Superior temporal gyrus (tissue), 1 donor: ENCODE data around the gene MGST3.
A peak's percentile ranks its signal among the peaks of the same experiment; 100 is the strongest.
"Not testable (repeated sequence)": the region's sequence is repeated elsewhere in the genome, so short reads cannot be mapped to it uniquely, and the experiment has no call there.

Source experiments
- DNase-seq: peaks from one replicate; pipeline ENCODE4 v3.0.0-alpha.2; 2016; ENCODE audit errors: extremely low spot score

The MGST3 gene

GRCh38 chr1:165697881-165698760, 67.1 kb downstream of the MGST3 start, which contains the start of gene ALDH9A1:
ALDH9A1 (minus strand) TSS chr1:165698562; CDS start chr1:165698558, 4 bp downstream.
- DNase-seq: peak; percentile 79

- DNase-seq: no peak
Measured at GRCh38 chr1:165698761-165699052, 67.7 kb downstream of the MGST3 start.

DNA sequence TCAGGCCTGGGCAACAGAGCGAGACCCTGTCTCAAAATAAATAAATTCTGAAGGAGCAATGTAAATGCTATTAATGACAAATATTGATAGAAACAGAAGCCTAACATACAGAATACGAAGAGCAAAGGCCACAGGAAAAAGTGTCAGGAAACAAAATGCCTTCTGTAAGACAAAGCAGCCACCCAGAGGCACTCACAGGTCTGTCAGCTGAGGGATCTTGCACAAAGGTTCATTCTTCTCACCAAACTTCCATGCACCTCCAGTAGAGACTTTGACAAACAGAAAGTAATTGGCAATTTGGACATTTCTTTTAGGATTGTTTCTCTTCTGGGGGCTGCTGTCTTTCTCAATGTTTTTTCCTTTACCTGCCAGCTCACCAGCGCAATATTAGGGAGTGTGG, 68.5 kb downstream of the MGST3 start:
- no peak for DNase-seq

DNA sequence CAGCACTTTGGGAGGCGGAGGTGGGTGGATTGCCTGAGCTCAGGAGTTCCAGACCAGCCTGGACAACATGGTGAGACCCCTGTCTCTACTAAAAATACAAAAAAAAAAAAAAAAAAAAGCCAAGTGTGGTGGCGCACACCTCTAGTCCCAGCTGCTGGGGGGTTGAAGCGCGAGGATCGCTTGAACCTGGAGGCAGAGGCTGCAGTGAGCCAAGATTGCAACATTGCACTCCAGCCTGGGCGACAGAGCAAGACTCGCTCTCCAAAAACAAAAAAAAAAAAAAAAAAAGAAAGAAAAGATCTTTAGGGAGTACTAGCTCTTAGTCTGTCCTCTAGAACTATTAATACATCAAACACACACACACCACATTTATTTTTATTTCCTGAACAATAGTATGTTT, 70.9 kb downstream of the MGST3 start:
- not testable (repeated sequence) for DNase-seq

DNA sequence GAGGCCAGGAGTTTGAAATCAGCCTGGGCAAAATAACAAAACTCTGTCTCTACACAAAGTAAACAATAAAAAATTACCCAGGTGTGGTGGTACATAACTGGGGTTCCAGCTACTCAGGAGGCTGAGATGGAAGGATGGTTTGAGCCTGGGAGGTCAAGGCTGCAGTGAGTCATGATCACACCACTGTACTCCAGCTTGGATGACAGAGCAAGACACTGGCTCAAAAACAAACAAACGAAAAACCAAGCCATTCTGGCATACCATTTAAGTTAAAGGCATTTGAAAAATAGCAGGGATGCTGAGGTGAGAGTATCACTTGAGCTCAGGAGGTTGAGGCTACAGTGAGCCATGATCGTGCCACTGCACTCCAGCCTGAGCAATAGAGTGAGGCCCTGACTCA, 72.6 kb downstream of the MGST3 start:
- DNase-seq: no peak
